Lung (tissue), 12 donors: ENCODE results near the gene TUBB4B. TPM values are rescaled to one million over a fixed set of nuclear protein-coding genes. Genes with fewer than 3 reads are reported as not detected.

ENCODE experiments used
- ATAC-seq: fragments of 200-7000 bp; cut with Tn5 transposase; one replicate; pipeline ENCODE4 v1.9.1; 2020; ENCODE audit warnings: moderate number of reproducible peaks; ENCODE audit not compliant: insufficient read depth, low FRiP score
- DNase-seq, 3 donors: peaks; one replicate each; pipeline ENCODE4 v3.0.0-alpha.2; 2013 to 2017
- H3K27ac ChIP-seq, 2 donors: one replicate each; pipeline ENCODE4 v1.5.1; 2013; ENCODE audit warnings: mild to moderate bottlenecking in 2 of 2, moderate library complexity in 2 of 2, control low read depth in 1 of 2, inconsistent platforms in 1 of 2, low read depth in 1 of 2, low read length in 1 of 2
- H3K27me3 ChIP-seq, 3 donors: one replicate each; pipeline ENCODE4 v1.5.1; 2013; ENCODE audit warnings: low read length in 2 of 3; ENCODE audit not compliant: control insufficient read depth in 3 of 3, insufficient read depth in 3 of 3
- H3K36me3 ChIP-seq, 4 donors: one replicate each; pipeline ENCODE4 v1.5.1; 2013; ENCODE audit warnings: low read length in 4 of 4, mild to moderate bottlenecking in 1 of 4, moderate library complexity in 1 of 4; ENCODE audit not compliant: control insufficient read depth in 4 of 4, insufficient read depth in 4 of 4
- H3K4me1 ChIP-seq, 5 donors: one replicate each; pipeline ENCODE4 v1.5.1; 2013; ENCODE audit warnings: low read length in 5 of 5, mild to moderate bottlenecking in 2 of 5, moderate library complexity in 1 of 5; ENCODE audit not compliant: control insufficient read depth in 5 of 5, insufficient read depth in 5 of 5
- H3K4me3 ChIP-seq: one replicate; pipeline ENCODE4 v1.5.1; 2013; ENCODE audit warnings: mild to moderate bottlenecking, control low read depth, moderate library complexity
- H3K9ac ChIP-seq, 2 donors: one replicate each; pipeline ENCODE4 v1.5.1; 2013; ENCODE audit warnings: low read length in 2 of 2, control low read depth in 1 of 2; ENCODE audit not compliant: insufficient read depth in 1 of 2
- H3K9me3 ChIP-seq, 4 donors: one replicate each; pipeline ENCODE4 v1.5.1; 2013; ENCODE audit warnings: low read length in 3 of 4, mild to moderate bottlenecking in 1 of 4, moderate library complexity in 1 of 4; ENCODE audit not compliant: control insufficient read depth in 4 of 4, insufficient read depth in 3 of 4
- WGBS, 2 donors: extraction: QIAGEN DNeasy Blood & Tissue Kit; methylation state at CpG; one replicate each; pipeline ENCODE4 v1.1.7; 2013; 5-methylcytosine and 5-hydroxymethylcytosine counted together
- polyA plus RNA-seq, 2 donors: library from polyadenylated mRNA; stranded (reverse); fragments of 200-250 nt; gene quantifications; one replicate each; pipeline ENCODE4 v1.2.1, GENCODE V29; 2013
- total RNA-seq, 2 donors: library from RNA; depleted of rRNA in 1 of 2; stranded (reverse); fragments of >200 nt in 1 of 2; gene quantifications; one replicate each; pipeline ENCODE4 v1.2.1, GENCODE V29; 2014 to 2021
- TF ChIP-seq, protein P1 (sequence below): IDR thresholded peaks from 2 replicates; pipeline ENCODE4 v1.5.1; 2012; ENCODE audit warnings: mild to moderate bottlenecking; ENCODE audit errors: control extremely low read depth, extremely low read depth
- donor health status: control.
- donor health status: control.
- donor health status: Bipolar disorder and iron deficiency.
- donor health status: healthy.
- donor health status: DM: yes; HTN: yes; CAD: no.

The TUBB4B gene
- total and polyA plus RNA-seq, 4 donors = 163 to 505 (median 332) TPM

DNA sequence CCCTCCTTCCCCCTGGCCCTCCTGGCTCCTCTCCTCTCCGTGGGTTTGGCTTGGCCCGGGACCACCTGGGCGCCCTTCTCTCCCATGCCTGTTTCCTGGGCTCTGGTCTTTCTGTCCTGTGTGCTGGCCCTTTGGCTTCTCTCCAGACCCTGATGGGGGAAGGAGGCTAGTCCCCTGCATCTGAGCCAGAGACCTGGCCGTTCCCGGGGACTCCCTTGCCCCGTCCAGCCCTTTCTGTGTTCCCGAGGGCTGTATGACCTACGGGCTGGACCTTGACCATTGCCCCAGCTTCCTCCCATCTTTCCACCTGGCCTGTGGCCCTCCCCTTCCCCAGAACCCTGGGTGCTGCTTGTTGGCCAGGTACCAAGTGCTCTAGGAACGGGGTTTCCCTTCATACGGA, 22.4 kb downstream of the TUBB4B start:
- no peaks in the 10 kb centered on the region for H3K9me3 ChIP-seq
- TF ChIP-seq, protein P1, sequence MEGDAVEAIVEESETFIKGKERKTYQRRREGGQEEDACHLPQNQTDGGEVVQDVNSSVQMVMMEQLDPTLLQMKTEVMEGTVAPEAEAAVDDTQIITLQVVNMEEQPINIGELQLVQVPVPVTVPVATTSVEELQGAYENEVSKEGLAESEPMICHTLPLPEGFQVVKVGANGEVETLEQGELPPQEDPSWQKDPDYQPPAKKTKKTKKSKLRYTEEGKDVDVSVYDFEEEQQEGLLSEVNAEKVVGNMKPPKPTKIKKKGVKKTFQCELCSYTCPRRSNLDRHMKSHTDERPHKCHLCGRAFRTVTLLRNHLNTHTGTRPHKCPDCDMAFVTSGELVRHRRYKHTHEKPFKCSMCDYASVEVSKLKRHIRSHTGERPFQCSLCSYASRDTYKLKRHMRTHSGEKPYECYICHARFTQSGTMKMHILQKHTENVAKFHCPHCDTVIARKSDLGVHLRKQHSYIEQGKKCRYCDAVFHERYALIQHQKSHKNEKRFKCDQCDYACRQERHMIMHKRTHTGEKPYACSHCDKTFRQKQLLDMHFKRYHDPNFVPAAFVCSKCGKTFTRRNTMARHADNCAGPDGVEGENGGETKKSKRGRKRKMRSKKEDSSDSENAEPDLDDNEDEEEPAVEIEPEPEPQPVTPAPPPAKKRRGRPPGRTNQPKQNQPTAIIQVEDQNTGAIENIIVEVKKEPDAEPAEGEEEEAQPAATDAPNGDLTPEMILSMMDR = no peak
- H3K4me3 ChIP-seq = no peak overlapping the region
- H3K4me1 ChIP-seq = peaks cover 0 to 5% (median 0%) of the 10 kb centered on the region in 5 donors
- no peaks in the 10 kb centered on the region for H3K27me3 ChIP-seq
- ATAC-seq = no peak
- no peak for DNase-seq
- H3K9ac ChIP-seq = no peak overlapping the region
- H3K27ac ChIP-seq = no peak overlapping the region
- peaks cover 12 to 43% (median 19%) of the 10 kb centered on the region in 4 donors for H3K36me3 ChIP-seq
- 82 to 85% methylated on average over 10 of the region's 10 CpGs for WGBS, 2 donors

DNA sequence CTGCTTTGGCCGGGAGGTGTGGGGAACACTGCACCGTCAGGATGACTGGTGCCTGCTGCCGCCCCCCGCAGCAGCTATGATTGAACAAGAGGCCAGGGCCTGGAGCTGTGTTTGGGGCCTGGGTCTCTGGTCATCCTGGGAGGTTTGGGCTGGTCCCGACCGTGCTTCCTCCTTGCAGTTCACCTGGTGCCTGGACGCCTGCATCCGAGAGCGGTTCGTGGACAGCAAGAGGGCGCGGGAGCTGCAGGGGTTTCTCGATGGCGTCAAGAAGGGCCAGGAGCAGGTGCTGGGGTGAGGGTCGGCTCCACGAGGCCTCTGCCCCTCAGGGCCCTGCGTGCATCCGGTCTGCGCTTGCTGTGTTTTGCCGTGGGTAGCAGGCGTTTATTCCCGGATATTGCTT, 23.0 kb downstream of the TUBB4B start:
- DNase-seq = no peak
- Histone ChIP-seq H3K9ac (no peak overlapping the region), H3K27ac (no peak overlapping the region), H3K36me3 (peaks cover 7 to 41% (median 17%) of the 10 kb centered on the region in 4 donors), H3K9me3 (no peaks in the 10 kb centered on the region), H3K4me3 (no peak overlapping the region), H3K27me3 (no peaks in the 10 kb centered on the region), H3K4me1 (peaks cover 0 to 10% (median 3%) of the 10 kb centered on the region in 5 donors)
- no peak for ATAC-seq
- TF ChIP-seq, protein P1 = no peak
- WGBS, 2 donors = 95 to 97% methylated on average over 22 of the region's 22 CpGs

DNA sequence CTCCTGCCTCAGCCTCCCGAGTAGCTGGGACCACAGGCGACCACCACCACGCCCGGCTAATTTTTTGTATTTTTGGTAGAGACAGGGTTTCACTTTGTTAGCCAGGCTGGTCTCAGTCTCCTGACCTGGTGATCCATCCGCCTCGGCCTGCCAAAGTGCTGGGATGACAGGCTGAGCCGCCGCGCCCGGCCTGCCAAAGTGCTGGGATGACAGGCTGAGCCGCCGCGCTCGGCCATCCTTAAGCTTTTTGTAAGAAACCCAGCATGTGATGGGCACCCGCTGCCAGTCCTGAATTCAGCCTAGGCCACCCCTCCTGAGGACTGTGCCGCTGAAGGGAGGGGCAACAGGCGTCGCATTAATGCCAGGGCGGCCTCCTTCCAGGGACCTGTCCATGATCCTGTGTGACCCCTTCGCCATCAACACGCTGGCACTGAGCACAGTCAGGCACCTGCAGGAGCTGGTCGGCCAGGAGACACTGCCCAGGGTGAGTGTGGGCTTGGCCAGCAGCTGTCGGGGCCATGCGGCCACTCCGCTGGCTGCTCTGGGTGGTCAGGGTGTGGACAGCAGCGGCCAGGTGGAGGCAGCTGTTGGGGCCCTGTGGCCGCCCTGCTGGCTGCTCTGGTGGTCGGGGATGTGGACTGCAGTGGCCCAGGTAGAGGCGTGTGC, 24.5 kb downstream of the TUBB4B start:
- Histone ChIP-seq H3K27me3 (no peaks in the 10 kb centered on the region), H3K27ac (no peak overlapping the region), H3K36me3 (peaks cover 8 to 38% (median 14%) of the 10 kb centered on the region in 4 donors), H3K9ac (no peak overlapping the region), H3K4me1 (peaks cover 0 to 14% (median 4%) of the 10 kb centered on the region in 5 donors), H3K9me3 (no peaks in the 10 kb centered on the region), H3K4me3 (no peak overlapping the region)
- WGBS, 2 donors = 93 to 95% methylated on average over 29 of the region's 29 CpGs
- TF ChIP-seq, protein P1 = no peak
- no peak for ATAC-seq
- DNase-seq = no peak

DNA sequence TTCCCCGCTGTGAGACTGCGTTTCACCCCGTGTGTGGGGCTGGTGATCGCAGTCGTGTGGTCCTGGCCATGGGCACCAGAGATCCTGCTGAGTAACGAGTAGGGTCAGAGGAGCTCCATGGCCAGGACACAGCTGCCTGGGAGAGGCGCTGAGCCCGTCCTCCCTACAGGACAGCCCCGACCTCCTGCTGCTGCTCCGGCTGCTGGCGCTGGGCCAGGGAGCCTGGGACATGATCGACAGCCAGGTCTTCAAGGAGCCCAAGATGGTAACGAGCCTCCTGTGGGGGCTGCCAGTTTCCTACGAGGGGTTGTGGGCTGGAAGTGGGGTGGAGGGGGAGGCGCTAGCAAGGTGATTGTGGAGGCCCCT, 25.1 kb downstream of the TUBB4B start:
- 90 to 92% methylated on average over 15 of the region's 15 CpGs for WGBS, 2 donors
- DNase-seq = no peak
- Histone ChIP-seq H3K4me1 (peaks cover 0 to 14% (median 4%) of the 10 kb centered on the region in 5 donors), H3K9ac (no peak overlapping the region), H3K27ac (no peak overlapping the region), H3K27me3 (no peaks in the 10 kb centered on the region), H3K9me3 (no peaks in the 10 kb centered on the region), H3K4me3 (no peak overlapping the region), H3K36me3 (peaks cover 11 to 41% (median 16%) of the 10 kb centered on the region in 4 donors)
- TF ChIP-seq, protein P1 = no peak
- no peak for ATAC-seq
